ENCODE results near the gene RIT2.

The RIT2 gene

DNA sequence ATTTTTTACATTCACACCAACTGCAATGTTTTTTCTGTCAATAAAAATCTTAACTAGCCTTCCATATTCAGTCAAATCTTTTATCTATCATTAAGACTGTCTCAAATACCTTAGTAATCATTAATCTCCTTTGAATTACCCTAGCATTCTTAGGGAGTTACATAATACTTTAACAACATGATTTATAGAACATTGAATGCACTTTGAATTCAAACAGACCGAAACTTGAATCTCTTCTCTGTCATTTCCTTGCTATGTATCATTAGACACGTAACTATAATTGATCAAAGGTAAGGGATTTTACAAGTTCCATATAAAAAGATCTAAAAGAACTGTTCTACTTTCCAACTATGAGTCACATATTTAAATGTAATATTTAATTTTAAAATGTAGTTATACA, 330.9 kb downstream of the RIT2 start:
- Mint-ChIP-seq H3K4me3 (no peak overlapping the region), H3K36me3 (ENCODE audit: low read depth) (no peaks in the 10 kb centered on the region), H3K27me3 (no peaks in the 10 kb centered on the region), H3K4me1 (ENCODE audit: low read depth) (no peaks in the 10 kb centered on the region), H3K27ac (no peak overlapping the region), H3K9me3 (peaks cover 18% of the 10 kb centered on the region)
- DNase-seq: no peak

DNA sequence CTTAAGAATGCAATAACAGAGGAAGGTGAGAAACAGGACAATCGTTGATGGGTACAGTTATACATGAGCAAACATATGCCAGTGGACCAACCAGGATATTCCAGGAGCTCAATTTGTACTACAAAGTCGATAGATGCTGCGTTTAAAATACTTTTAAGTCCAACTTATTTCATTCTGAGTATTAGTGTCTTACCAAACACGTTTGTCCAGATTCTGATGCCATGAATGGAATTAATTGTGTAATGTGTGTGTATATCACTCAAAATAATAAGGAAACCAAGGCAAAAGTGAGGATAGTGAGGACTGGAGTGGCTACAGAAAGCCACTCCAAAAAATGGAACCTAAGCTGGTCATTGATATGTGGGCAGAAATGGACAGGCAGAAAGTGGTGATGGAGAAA, 332.6 kb downstream of the RIT2 start:
- Mint-ChIP-seq H3K27me3 (no peaks in the 10 kb centered on the region), H3K9me3 (peaks cover 18% of the 10 kb centered on the region), H3K4me1 (ENCODE audit: low read depth) (no peaks in the 10 kb centered on the region), H3K4me3 (no peak overlapping the region), H3K27ac (no peak overlapping the region), H3K36me3 (ENCODE audit: low read depth) (no peaks in the 10 kb centered on the region)
- DNase-seq: no peak

DNA sequence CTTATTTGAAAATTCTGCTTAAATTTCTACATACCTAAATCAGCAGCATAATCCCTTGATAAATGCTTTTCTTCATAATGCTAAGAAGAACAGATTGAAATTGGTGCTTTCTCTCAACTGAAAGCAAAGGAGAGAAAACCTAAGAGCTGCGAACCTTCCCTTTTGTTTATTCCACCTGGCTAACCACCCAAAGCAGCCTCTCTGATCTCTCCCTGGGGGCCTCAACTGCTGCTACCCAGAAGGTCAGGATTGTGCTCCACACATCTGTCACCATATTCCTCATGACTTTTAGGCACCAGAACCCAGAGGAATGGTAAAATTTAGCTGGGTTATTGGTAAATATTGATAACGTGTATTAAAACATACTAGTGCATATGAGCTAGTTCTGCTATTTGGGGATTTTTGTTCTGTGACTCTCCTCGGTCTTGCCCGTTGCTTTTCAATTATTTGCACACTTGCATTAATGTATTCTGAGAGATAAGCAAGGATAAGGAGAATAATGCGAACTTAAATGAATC, 334.1 kb downstream of the RIT2 start:
- Mint-ChIP-seq H3K9me3 (peaks cover 17% of the 10 kb centered on the region), H3K4me1 (ENCODE audit: low read depth) (no peaks in the 10 kb centered on the region), H3K36me3 (ENCODE audit: low read depth) (no peaks in the 10 kb centered on the region), H3K27me3 (no peaks in the 10 kb centered on the region), H3K27ac (no peak overlapping the region), H3K4me3 (no peak overlapping the region)
- no peak for DNase-seq

DNA sequence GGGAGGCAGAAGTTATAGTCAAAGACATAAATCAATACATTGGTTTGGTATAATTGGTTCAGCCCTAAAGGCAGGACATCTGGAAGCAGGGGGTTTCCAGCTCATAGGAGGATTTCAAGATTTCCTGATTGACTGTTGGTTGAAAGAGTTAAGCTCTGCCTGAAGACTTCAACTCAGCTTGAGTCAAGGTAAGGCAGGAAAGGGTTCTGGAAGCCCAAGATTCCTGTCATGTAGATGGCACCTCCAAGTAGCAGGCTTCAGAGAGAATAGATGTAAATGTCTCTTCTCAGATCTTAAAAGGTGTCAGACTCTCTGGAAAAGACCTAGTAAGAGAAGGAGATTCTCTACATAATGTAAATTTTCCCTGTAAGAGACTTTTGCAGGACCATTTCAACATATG, 335.3 kb downstream of the RIT2 start:
- no peak for DNase-seq
- Mint-ChIP-seq H3K27me3 (no peaks in the 10 kb centered on the region), H3K4me1 (ENCODE audit: low read depth) (no peaks in the 10 kb centered on the region), H3K9me3 (peaks cover 17% of the 10 kb centered on the region), H3K4me3 (no peak overlapping the region), H3K27ac (no peak overlapping the region), H3K36me3 (ENCODE audit: low read depth) (no peaks in the 10 kb centered on the region)

DNA sequence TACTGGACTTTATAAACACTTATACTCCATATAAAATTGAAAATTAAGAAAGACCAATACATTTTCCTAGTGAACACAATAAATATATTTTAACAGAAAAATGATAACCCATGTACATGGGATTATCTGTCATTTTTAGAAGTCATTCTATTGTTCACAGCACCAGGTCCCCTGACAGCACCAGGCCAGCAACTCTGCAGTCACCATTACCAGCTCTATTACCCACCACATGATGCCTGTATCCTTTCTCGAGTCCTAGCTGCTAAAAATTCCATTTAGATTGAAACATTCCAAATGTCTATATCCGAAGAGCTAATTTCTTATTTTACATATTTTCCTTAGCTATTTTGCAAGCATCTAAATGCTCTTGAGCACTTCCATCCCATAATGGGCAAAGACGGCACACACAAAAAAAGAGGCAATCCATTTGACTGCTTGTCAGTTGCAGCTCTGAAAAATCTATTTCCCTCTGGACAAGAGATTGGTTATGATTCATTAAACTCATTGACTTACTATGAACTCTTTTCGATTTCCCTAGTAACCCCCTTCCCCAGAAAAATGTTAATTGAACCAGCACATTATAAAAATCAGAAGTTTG, 336.9 kb downstream of the RIT2 start:
- Mint-ChIP-seq H3K9me3 (peaks cover 14% of the 10 kb centered on the region), H3K4me1 (ENCODE audit: low read depth) (no peaks in the 10 kb centered on the region), H3K4me3 (no peak overlapping the region), H3K27ac (no peak overlapping the region), H3K27me3 (no peaks in the 10 kb centered on the region), H3K36me3 (ENCODE audit: low read depth) (no peaks in the 10 kb centered on the region)
- no peak for DNase-seq

DNA sequence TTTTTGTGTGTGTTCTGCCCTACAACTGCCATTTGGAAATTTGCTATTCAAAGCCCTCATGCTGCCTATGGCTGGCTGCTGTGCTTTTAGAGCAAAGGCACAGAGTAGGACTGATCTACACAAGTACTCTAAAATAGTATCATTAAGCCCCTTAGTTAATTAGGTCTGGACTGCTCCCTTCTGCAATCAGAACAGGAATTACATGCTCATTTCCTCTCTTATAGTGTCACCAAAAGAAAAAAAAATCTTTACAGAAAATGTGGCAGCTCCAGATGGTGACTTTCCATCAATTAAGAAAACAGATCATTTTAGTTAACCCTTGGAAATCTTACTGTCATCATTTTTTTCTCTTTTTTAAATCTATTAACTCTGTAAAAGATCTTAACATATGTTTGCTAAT, 337.5 kb downstream of the RIT2 start:
- H3K27ac Mint-ChIP-seq: no peak overlapping the region
- H3K36me3 Mint-ChIP-seq (ENCODE audit: low read depth): no peaks in the 10 kb centered on the region
- no peak for DNase-seq
- no peaks in the 10 kb centered on the region for H3K4me1 Mint-ChIP-seq (ENCODE audit: low read depth)
- H3K27me3 Mint-ChIP-seq: no peaks in the 10 kb centered on the region
- H3K9me3 Mint-ChIP-seq: peaks cover 13% of the 10 kb centered on the region
- no peak overlapping the region for H3K4me3 Mint-ChIP-seq

DNA sequence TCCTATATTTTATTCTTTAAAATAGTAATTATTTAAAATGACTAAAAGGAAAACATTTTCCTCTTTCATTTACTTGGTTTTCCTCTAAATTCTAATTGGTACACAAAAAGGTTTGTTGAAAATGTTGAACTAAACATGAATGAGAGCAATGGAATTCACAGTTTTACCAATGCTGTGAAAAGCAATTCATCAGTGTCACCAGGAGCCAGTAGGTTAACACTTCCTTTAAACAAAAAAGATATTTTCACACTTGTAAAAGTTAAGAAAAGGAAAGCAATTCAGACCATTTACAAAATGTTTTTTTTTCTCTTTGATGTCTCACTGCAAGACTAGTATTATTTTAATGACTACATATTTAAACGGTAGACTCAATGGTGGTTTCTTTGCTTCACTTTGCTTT, 341.6 kb downstream of the RIT2 start:
- Mint-ChIP-seq H3K27me3 (no peaks in the 10 kb centered on the region), H3K4me1 (ENCODE audit: low read depth) (no peaks in the 10 kb centered on the region), H3K27ac (no peak overlapping the region), H3K36me3 (ENCODE audit: low read depth) (no peaks in the 10 kb centered on the region), H3K9me3 (peaks cover 17% of the 10 kb centered on the region), H3K4me3 (no peak overlapping the region)
- DNase-seq: no peak

DNA sequence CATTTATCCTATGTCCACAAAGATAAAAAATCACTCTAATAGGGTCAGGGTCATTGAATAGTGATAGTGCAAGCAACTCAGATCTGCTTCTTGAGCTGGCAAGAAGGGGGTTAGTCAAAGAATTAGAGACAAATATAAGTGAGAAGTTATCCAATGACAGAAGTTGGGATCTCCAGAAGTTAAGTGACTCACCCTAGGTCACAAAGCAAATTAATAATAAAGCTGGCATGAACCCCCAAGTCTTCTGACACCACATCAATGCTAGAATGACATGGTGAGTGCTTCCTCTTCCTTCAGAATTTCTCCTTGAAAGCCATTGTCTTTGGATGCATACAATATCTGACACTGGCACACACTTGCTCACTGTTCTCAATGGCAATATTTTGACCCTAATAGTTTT, 343.5 kb downstream of the RIT2 start:
- H3K4me1 Mint-ChIP-seq (ENCODE audit: low read depth): no peaks in the 10 kb centered on the region
- H3K27me3 Mint-ChIP-seq: no peaks in the 10 kb centered on the region
- peaks cover 16% of the 10 kb centered on the region for H3K9me3 Mint-ChIP-seq
- no peak for DNase-seq
- no peak overlapping the region for H3K27ac Mint-ChIP-seq
- H3K4me3 Mint-ChIP-seq: no peak overlapping the region
- no peaks in the 10 kb centered on the region for H3K36me3 Mint-ChIP-seq (ENCODE audit: low read depth)

DNA sequence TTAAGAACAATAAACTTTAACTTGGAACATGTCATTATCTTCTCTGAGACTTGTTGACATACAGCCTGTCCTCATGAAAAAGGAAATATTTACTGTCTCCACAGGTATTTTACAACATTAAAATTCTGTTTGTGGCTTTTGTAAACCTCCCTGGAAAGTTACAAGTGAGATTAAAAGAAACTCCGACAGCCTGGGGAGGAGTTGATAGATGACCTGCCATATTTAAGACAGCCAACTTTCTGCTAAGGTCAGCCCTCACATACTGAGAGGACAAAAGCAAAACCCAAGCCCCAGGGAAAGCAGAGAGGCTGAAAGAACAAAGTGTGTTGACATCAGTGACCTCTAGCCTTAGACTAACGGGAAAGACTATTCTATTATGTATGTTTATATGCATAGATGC, 350.2 kb downstream of the RIT2 start:
- Mint-ChIP-seq H3K4me1 (ENCODE audit: low read depth) (no peaks in the 10 kb centered on the region), H3K36me3 (ENCODE audit: low read depth) (no peaks in the 10 kb centered on the region), H3K27ac (no peak overlapping the region), H3K4me3 (no peak overlapping the region), H3K9me3 (peaks cover 12% of the 10 kb centered on the region), H3K27me3 (no peaks in the 10 kb centered on the region)
- DNase-seq: no peak

DNA sequence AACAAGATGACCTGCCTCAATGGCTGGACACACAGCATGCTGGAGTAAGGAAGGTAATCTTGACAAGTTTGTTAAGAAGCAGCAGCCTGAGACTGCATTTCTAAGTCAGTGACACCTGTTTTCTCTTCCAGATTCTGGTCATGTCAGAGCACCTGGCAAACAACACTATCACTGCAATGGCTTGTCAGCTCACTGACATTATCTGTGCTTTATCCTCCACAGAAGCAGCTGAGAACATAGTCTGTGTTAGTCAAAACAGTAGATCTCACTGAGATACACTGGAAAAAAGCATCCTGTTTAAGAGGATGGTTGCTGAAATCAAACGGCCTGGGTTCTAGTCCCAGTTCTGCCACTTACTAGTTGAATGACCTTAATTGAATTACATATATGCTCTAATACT, 355.2 kb downstream of the RIT2 start:
- Mint-ChIP-seq H3K27me3 (no peaks in the 10 kb centered on the region), H3K4me1 (ENCODE audit: low read depth) (no peaks in the 10 kb centered on the region), H3K27ac (no peak overlapping the region), H3K36me3 (ENCODE audit: low read depth) (no peaks in the 10 kb centered on the region), H3K9me3 (peaks cover 12% of the 10 kb centered on the region), H3K4me3 (no peak overlapping the region)
- no peak for DNase-seq

DNA sequence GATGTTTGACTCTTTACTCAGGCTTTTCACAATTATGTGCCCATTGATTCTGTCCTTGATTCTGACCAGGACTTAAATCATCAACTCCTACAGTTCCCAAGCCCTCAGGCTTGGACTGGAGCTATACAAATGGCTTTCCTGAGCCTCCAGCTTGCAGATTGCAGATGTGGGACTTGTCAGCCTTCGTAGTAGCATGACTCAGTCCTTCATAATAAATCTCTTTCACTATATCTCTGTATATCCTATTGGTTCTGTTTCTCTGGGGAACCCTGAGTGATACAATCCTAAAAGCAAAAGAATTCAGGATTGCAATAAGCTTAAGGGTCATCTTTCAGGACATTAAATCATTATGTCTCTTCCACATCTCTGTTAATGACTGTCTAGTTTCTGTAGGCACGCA, 356.6 kb downstream of the RIT2 start:
- H3K27ac Mint-ChIP-seq: no peak overlapping the region

DNA sequence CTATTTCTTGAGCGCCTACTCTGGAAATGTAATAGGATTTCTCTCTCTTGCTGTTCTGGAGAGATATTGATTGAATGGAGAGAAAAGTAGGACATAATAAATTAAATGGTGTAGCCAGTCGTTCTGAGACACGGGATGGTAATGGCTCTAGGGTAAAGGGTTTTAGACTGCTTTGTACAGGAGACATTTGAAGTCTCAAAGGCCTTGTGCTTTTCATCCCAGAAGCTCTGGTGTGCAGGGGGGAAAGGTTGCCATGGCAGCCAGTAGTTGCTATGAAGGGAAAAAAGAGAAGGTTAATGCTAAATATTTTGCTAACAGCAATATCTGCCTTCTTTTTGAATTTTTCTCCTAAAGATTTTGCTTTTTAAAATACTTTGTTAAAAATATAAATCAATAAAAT, 359.3 kb downstream of the RIT2 start:
- peaks cover 13% of the 10 kb centered on the region for H3K9me3 Mint-ChIP-seq
- no peaks in the 10 kb centered on the region for H3K27me3 Mint-ChIP-seq
- H3K4me1 Mint-ChIP-seq (ENCODE audit: low read depth): no peaks in the 10 kb centered on the region
- DNase-seq: no peak
- H3K4me3 Mint-ChIP-seq: no peak overlapping the region
- H3K27ac Mint-ChIP-seq: no peak overlapping the region
- H3K36me3 Mint-ChIP-seq (ENCODE audit: low read depth): no peaks in the 10 kb centered on the region

More for the DNA sequence above, 356.6 kb downstream of the RIT2 start:
- Mint-ChIP-seq H3K27me3 (no peaks in the 10 kb centered on the region), H3K4me1 (ENCODE audit: low read depth) (no peaks in the 10 kb centered on the region), H3K9me3 (peaks cover 13% of the 10 kb centered on the region), H3K36me3 (ENCODE audit: low read depth) (no peaks in the 10 kb centered on the region), H3K4me3 (no peak overlapping the region)
- DNase-seq: no peak

DNA sequence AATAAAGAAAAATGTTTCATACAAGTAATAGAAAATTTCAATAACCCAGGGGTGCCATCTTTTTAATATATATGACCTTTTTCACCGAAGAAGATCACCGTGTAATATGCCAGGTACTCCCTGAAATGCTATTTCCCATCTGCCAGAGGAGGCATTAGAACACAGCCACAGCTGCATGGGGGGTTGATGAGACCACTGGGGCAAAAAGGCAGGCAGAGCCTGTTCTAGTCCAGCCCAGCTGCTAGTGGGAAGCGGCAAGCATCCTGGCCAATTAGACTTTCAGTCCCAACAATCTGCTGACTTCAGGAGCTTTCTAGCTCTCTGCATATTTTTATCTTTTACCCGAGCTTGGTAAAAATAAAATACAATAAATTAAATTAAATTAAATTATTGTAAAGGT, 362.6 kb downstream of the RIT2 start:
- Mint-ChIP-seq H3K27ac (no peak overlapping the region), H3K4me3 (no peak overlapping the region), H3K27me3 (no peaks in the 10 kb centered on the region), H3K4me1 (ENCODE audit: low read depth) (no peaks in the 10 kb centered on the region), H3K36me3 (ENCODE audit: low read depth) (no peaks in the 10 kb centered on the region), H3K9me3 (peaks cover 5% of the 10 kb centered on the region)
- DNase-seq: no peak

DNA sequence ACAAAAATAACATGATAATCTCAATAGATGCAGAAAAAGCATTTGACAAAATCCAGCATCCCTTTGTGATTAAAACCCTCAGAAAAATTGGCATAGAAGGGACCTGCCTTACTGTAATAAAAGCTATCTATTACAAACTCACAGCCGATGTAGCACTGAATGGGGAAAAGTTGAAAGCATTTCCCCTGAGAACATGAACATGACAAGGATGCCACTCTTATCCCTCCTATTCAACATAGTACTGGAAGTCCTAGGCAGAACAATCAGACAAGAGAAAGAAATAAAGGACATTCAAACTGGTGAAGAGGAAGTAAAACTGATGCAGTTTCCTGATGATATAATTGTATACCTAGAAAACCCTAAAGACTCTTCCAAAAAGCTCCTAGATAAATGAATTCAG, 368.7 kb downstream of the RIT2 start:
- Mint-ChIP-seq H3K27me3 (no peaks in the 10 kb centered on the region), H3K27ac (no peak overlapping the region), H3K36me3 (ENCODE audit: low read depth) (no peaks in the 10 kb centered on the region), H3K4me1 (ENCODE audit: low read depth) (no peaks in the 10 kb centered on the region), H3K9me3 (no peaks in the 10 kb centered on the region), H3K4me3 (no peak overlapping the region)
- DNase-seq: no peak

DNA sequence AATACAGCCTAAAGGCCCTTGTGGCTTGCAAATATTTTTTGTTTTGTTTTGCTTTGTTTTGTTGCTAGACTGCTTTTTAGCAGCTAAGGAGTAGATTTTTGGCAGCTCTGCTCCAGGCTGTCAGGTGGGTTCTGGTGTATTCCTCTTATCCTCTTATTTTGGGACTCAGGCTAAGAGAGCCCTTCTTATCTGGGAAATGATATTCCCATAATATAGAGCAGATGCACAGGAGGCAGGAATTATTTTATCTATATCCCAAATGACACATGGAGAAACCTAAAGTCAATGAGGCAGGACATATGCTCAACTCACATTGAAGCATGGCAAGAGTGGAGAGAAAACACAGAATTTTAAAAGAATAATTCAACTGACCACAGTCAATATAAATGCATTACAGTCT, 369.6 kb downstream of the RIT2 start:
- no peak for DNase-seq
- Mint-ChIP-seq H3K27ac (no peak overlapping the region), H3K4me1 (ENCODE audit: low read depth) (no peaks in the 10 kb centered on the region), H3K4me3 (no peak overlapping the region), H3K27me3 (no peaks in the 10 kb centered on the region), H3K9me3 (no peaks in the 10 kb centered on the region), H3K36me3 (ENCODE audit: low read depth) (no peaks in the 10 kb centered on the region)

DNA sequence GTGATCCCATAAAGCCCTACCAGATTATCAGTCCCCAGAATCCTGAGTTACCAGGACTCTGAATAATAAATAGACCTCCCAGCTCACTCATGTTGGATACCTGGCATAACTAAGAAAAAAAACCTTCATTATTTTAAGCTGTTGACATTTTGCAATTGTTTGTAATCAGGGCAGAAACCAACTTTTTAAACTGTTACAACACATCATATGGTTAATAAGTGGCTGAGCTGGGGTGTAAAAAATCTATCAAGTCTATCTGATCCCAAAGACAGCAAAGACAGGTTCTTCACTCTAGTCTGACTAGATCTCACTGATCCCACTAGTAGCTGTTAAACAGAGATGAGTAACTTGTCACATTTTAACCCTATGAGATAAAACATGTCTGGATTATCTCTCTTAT, 370.3 kb downstream of the RIT2 start:
- no peak for DNase-seq
- Mint-ChIP-seq H3K4me3 (no peak overlapping the region), H3K27me3 (no peaks in the 10 kb centered on the region), H3K27ac (no peak overlapping the region), H3K36me3 (ENCODE audit: low read depth) (no peaks in the 10 kb centered on the region), H3K9me3 (no peaks in the 10 kb centered on the region), H3K4me1 (ENCODE audit: low read depth) (no peaks in the 10 kb centered on the region)

All from activated T-cell treated with anti-CD3 and anti-CD28 coated beads, Interleukin-2, amount 50 U/mL, for 24 hours (primary cell).